GM21526 (cell line): ENCODE data around the gene MARCO.
"Not testable (repeated sequence)": the region's sequence is repeated elsewhere in the genome, so short reads cannot be mapped to it uniquely, and the experiment has no call there.

Experiments used
- ATAC-seq: cut with Tn5 transposase; IDR thresholded peaks from one replicate; pipeline ENCODE4 v1.9.1; 2021; ENCODE audit warnings: moderate library complexity; ENCODE audit not compliant: unreplicated experiment, low FRiP score

MARCO gene

DNA sequence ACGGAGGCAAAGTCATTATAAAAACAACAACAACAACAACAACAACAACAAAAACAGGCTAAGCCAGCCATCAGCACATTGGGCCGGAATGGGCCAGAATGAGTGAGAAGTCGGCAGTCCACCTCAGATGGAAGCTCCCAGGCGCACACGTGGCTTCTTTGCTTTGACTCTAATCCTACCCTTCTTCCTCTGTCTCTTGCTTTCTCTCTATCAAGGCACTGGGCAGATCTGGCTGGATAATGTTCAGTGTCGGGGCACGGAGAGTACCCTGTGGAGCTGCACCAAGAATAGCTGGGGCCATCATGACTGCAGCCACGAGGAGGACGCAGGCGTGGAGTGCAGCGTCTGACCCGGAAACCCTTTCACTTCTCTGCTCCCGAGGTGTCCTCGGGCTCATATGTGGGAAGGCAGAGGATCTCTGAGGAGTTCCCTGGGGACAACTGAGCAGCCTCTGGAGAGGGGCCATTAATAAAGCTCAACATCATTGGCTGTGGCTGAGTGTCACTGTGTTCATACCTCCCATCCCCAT lies 52.2 kb downstream of the MARCO start:
- ATAC-seq = no peak

DNA sequence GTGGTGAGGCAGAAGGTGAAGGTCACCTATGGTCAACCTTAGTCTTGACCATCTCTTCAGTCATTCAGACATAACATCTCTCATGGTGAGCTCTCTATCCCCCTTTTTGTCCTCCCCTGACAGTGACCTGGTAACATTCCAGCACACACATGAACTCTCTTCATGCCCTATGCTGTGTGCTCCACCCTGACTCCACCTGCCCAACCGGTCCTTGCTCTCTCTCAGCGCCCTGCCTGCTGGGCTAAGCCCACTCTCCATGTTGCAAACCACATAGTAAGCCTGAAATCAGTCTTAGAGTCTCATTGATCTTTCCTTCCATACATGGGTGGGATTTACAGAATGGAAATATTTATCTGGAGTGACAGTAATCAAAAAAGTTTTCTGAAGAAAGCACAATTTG lies 52.8 kb downstream of the MARCO start:
- ATAC-seq = no peak

DNA sequence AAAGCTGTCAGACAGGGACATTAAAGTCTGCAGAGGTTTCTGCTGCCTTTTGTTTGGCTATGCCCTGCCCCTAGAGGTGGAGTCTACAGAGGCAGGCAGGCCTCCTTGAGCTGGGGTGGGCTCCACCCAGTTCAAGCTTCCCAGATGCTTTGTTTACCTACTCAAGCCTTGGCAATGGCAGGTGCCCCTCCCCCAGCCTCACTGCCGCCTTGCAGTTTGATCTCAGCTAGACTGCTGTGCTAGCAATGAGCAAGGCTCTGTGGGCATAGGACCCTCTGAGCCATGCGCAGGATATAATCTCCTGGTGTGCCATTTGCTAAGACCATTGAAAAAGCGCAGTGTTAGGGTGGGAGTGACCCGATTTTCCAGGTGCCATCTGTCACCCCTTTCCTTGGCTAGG lies 61.9 kb downstream of the MARCO start:
- not testable (repeated sequence) for ATAC-seq

DNA sequence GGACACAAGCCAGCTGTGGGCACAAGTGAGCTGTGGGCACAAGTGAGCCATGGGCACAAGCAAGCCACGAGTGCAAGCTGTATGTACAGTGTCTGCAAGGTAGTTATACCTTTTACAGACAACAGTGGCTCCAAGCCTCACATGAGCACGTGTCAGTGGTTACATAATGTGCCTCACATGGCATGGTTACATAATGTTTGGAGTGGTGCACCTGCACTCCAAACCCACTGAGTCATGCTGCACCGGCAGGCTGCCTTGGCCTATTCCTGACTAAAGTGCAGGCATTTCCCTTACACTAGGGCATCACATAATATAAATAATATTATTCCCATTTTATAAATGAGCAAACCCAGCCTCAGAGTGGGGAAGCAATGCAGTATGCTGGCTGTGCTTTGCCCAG lies 62.6 kb downstream of the MARCO start:
- ATAC-seq = no peak

GRCh38 chr2:119005051-119005450 lies 63.1 kb downstream of the MARCO start:
- no peak for ATAC-seq

- no peak for ATAC-seq
Measured at GRCh38 chr2:119005555-119005954, 63.6 kb downstream of the MARCO start.

GRCh38 chr2:119006441-119006840 lies 64.4 kb downstream of the MARCO start:
- ATAC-seq = no peak

DNA sequence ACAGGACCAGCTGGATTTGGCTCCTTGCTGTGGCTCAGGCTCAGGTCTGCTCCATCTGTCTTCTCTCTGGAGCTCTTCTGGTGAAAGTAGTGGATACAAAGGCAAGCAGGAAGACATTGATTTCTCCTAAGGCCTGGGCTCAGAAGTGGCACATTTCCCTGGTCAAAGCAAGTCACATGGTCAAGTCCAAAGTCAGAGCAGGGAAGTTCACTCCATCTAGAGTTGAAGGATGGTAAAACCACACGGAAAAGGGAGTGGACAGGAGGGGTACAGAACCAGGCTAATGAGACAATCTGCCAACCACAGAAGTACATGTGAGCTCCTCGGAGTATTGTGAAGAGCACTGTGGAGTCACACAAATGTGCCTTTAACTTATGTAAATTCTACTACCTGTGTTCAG lies 66.1 kb downstream of the MARCO start:
- ATAC-seq = no peak

DNA sequence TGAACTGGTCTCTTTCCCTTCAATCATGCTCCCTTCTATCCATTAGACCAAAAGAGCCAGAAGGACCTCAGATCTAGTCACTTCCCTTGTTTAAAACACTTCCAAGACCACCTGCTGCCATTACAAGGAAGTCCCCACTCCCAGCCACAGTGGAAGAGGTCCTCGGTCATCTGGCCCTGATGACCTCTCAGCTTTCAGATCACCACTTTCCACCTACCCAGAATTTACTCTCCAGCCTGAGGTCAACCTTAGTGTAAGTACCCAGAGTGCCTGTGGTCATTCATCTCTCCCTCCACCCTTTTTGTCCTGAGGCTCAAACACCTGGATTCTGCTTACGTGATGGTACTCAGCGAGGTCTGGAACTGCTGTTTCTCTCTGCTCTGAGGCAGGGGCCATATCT lies 67.1 kb downstream of the MARCO start:
- no peak for ATAC-seq

- ATAC-seq = no peak
Measured at GRCh38 chr2:119010336-119010735, 68.3 kb downstream of the MARCO start.

DNA sequence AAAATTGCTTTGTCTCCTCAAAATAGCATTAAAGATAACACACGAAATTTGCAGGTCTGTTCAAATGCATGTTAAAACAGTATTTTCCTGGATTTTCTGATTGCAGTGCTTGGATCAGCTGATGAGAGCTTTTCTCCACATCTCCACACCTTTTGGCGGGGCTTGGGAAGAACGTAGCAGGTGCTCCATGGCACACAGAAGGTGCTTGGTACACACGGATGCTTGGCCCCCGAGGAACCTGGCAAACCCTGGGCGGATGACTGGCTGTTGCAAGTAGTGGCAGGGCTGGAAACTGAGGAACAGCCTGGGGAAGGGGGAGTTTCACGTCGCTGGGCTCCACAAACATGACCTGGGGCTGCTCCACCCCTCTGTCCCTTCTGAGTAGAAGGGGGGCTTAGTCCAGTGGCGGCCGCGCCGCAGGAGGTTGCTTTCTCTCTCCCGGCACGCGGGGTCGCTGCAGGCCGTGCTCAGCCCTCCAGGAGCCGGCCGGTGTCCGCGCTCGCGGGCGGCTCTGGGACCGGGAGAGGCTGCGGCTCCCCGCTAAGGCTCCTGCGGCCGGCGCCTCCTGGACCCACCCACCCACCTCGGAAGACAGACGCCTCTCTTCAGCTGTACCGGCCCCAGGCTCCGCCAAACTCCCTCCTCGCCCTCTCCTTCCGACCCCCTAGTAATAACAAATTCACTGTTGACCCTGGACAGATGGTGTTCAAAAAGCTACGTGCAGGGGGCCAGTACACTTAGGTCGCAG lies 69.3 kb downstream of the MARCO start:
- ATAC-seq = no peak

DNA sequence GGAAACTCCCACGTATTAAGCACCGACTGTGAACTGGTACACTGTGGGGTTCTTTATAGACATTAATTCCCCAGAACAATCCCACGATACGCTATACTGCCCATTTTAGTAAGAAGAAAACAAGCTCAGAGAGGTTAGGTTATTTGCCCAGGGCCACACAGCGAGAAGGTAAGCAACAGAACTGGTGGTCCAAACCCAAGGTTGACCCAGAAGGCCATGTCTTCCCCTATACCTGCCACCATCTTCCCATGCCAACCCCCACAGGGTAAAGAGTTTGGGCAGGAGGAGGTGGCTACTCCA lies 69.9 kb downstream of the MARCO start:
- ATAC-seq = no peak

DNA sequence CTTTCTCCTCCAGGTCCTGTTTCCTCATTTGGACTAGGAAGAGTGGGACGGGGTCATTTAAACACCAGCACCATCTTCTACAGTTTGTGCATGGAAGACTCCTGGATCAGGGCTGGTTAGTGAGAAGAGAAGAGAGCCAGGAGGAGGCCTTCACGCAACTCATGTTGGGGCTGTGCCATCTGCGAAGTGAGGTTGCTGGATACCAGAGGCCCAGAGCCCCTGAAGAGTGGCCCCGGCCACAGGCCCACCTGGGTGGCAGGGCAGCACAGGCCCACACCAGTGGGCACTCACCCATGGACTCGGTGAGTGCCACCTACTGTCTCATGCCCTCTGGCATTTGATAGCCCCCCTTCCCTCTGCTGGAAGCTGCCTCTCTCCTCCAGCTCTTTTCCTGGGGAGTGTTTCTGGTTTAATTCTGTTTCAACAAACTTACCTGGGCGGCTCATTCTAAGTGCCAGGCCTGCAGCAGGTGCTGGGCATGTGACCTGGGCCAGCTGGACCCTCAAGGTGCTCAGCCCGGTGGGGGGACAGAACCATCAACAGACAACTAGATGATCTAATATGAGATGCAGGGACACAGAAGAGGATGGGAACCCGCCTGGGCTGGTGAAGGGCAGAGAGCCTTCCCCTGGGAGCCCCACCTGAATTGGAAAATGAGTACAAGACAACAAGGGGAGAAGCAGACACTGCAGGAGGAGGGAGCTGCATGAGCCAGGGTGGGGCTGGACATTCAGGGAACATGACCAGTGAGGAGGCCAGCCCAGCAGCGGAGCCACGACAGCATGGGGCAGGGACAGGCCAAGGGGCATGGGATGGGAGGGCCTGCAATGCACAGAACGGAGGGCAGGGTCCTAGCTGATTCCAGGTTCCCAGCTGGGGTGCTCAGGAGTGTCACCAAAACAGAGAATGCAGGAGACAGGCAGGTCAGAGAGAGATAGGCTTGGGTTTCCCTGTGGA lies 70.6 kb downstream of the MARCO start:
- ATAC-seq = no peak

DNA sequence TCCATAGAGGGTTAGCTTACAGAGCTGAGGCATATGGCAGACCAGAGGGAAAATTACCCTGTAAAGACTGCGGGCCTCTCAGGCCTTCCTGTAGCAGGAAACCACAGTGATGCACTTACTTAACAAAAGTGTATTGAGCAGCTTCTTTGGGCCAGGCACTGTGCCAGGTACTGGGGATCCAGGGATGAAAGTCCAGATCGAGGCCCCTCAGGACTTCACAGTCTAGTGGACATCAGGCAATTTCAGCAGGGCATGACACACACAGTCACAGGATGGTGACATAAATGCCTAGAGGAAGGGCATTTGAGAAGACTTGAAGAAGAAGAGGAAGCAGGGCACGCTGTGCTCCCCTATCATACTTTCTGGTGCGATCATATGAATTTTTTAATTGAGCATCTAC lies 71.7 kb downstream of the MARCO start:
- ATAC-seq = no peak

GRCh38 chr2:119015845-119016244 lies 73.9 kb downstream of the MARCO start:
- ATAC-seq = no peak

DNA sequence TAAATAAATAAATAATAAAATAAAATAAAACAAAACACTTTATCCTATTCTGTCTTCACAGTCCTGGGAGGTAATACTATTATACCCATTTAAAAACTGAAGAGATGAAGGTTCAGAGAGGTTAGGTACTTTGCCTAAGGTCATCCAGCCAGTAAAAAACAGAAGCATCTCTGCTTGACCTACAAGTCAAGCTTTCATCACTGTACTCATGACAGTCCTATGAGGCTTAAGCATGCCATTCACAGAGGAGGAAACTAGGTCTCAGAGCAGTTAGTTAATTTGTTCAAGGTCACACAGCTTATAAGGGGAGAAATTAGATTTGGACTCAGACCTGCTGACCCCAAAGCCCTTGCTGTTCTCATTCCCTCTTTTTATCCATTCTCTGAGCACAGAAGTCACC lies 77.5 kb downstream of the MARCO start:
- no peak for ATAC-seq

GRCh38 chr2:119022678-119023077 lies 80.7 kb downstream of the MARCO start:
- no peak for ATAC-seq

- ATAC-seq = no peak
Measured at GRCh38 chr2:119023534-119023933, 81.5 kb downstream of the MARCO start.

GRCh38 chr2:119024152-119024551 lies 82.2 kb downstream of the MARCO start:
- ATAC-seq = no peak

DNA sequence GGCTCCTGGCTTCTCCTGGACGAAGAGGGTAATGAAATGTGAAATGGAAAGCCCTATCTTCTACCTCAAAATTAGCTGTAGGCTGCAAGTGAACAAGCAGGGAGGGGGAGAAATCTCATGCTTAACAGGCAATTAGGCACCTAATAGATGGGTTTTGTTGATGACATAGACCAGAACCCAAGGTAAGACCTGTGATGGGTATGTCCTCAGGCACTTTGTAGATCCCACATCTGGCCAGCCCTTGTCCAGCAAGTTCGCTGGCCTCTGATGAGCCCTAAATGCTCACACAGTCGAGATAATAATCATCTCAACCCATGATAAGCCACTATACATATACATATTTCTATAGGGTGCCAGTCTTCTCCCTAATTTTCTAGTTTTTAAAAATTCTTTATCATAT lies 82.6 kb downstream of the MARCO start:
- ATAC-seq = no peak

GRCh38 chr2:119025013-119025412 lies 83.0 kb downstream of the MARCO start:
- no peak for ATAC-seq
